ENCODE data around the gene SLC27A4. TPM values are rescaled to one million over a fixed set of nuclear protein-coding genes. Genes with fewer than 3 reads are reported as not detected.

Gene SLC27A4
- total and polyA plus RNA-seq, 2 of the 13 experiments (the other 11 are each of a cell fraction or from before 2014, with no cell fraction given) = 10.6 to 18.8 TPM

GRCh38 chr9:128339761-128340690 is at the start of gene SLC27A4 (continued):
- no peak for TF ChIP-seq TRAFD1 (CRISPR knock-in tag; IDR thresholded peaks at IDR 0.05; ENCODE audit: borderline replicate concordance)
- peak; percentile 62; the same call in 1 of the 3 replicates for TF ChIP-seq MXI1 (IDR thresholded peaks at IDR 0.05; ENCODE audit: borderline replicate concordance, low read depth, low read length)
- no peak; the same call in 1 of the 2 replicates for TF ChIP-seq CENPBD1 (CRISPR knock-in tag; IDR thresholded peaks at IDR 0.05; ENCODE audit: borderline replicate concordance, low read depth)
- 0 out of 2 replicates have a peak, but pooled peaks have one; percentile 24 for TF ChIP-seq ZNF550 (CRISPR knock-in tag; IDR thresholded peaks at IDR 0.05; ENCODE audit: borderline replicate concordance)
- no peak for TF ChIP-seq RBM39 (IDR thresholded peaks at IDR 0.05; ENCODE audit: low read depth, low read length, poor library complexity, severe bottlenecking)
- TF ChIP-seq ZNF256 (CRISPR knock-in tag; conservative IDR thresholded peaks at IDR 0.05) = no peak
- TF ChIP-seq ZNF83 (CRISPR knock-in tag; IDR thresholded peaks at IDR 0.05; ENCODE audit: borderline replicate concordance) = peak; percentile 89; the same call in 1 of the 2 replicates
- TF ChIP-seq AHR (CRISPR knock-in tag; IDR thresholded peaks at IDR 0.05) = peak; percentile 77; the same call in 1 of the 2 replicates
- no peak for TF ChIP-seq ZBTB40 (IDR thresholded peaks at IDR 0.05)
- TF ChIP-seq ZBTB40 (CRISPR knock-in tag; IDR thresholded peaks at IDR 0.05) = peak; percentile 23; the same call in 1 of the 2 replicates
- peak; percentile 86; the same call in 1 of the 2 replicates for TF ChIP-seq ZNF564 (CRISPR knock-in tag; IDR thresholded peaks at IDR 0.05)
- no peak for TF ChIP-seq ZNF136 (CRISPR knock-in tag; IDR thresholded peaks at IDR 0.05; ENCODE audit: low read depth)
- TF ChIP-seq ZNF619 (CRISPR knock-in tag; IDR thresholded peaks at IDR 0.05) = no peak
- peak; percentile 92 for TF ChIP-seq POLR2AphosphoS2 (IDR thresholded peaks at IDR 0.05; ENCODE audit: low read depth, low read length)
- TF ChIP-seq ZNF746 (CRISPR knock-in tag; IDR thresholded peaks at IDR 0.05) = no peak
- TF ChIP-seq MAFG (CRISPR knock-in tag; IDR thresholded peaks at IDR 0.05) = no peak
- no peak for TF ChIP-seq NFKBIZ (CRISPR knock-in tag; IDR thresholded peaks at IDR 0.05)
- TF ChIP-seq ZBTB20 (CRISPR knock-in tag; IDR thresholded peaks at IDR 0.05; ENCODE audit: borderline replicate concordance, low read depth) = peak; percentile 41; the same call in 1 of the 2 replicates
